H1 (cell line): ENCODE results near the gene MSH4. TPM values are rescaled to one million over a fixed set of nuclear protein-coding genes. Genes with fewer than 3 reads are reported as not detected.

Experiments used
- CTCF ChIA-PET: fragments of 300-600 bp; sonication (Branson Sonifier 250); formaldehyde crosslinking; loops from one replicate; lab custom pipeline; 2021; ENCODE audit not compliant: partially characterized antibody; lab: Charles Lee
- POLR2A ChIA-PET: fragments of 300-600 bp; sonication (Branson Sonifier 250); formaldehyde crosslinking; loops from one replicate; lab custom pipeline; 2021; ENCODE audit warnings: inconsistent platforms; ENCODE audit not compliant: partially characterized antibody; lab: Charles Lee
- DNase-seq, 2 experiments: peaks; one replicate each; pipeline versions ENCODE4 v3.0.0 to v3.0.0-alpha.2; 2010 to 2022; ENCODE audit warnings: low spot score in 2 of 2, low read depth in 1 of 2, mixed read lengths in 1 of 2
- FAIRE-seq: peaks from 2 replicates; lab custom pipeline; 2011; peaks lifted over from hg19 to GRCh38; lab: Jason Lieb, UNC
- H2AFZ ChIP-seq: 2 replicates; pipeline ENCODE4 v1.8.1; 2012; ENCODE audit warnings: low read length, inconsistent platforms
- H2AK5ac ChIP-seq: 2 replicates; pipeline ENCODE4 v1.6.1; 2013; ENCODE audit warnings: low read depth, low read length
- H2BK120ac ChIP-seq: replicated peaks from 2 replicates; pipeline ENCODE3; 2013; ENCODE audit warnings: low read depth, low read length, inconsistent platforms
- H2BK12ac ChIP-seq: 2 replicates; pipeline ENCODE4 v1.6.1; 2013; ENCODE audit warnings: low read depth, low read length
- H2BK15ac ChIP-seq: 2 replicates; pipeline ENCODE4 v1.6.1; 2013; ENCODE audit warnings: low read length
- H2BK20ac ChIP-seq: 2 replicates; pipeline ENCODE4 v1.6.1; 2013; ENCODE audit warnings: low read length
- H2BK5ac ChIP-seq: 2 replicates; pipeline ENCODE4 v1.6.1; 2013; ENCODE audit warnings: low read depth, low read length
- H3K14ac ChIP-seq: 2 replicates; pipeline ENCODE4 v1.6.1; 2013; ENCODE audit warnings: inconsistent platforms; ENCODE audit not compliant: insufficient read length
- H3K18ac ChIP-seq: 2 replicates; pipeline ENCODE4 v1.6.1; 2013; ENCODE audit warnings: low read length; ENCODE audit errors: extremely low read depth
- H3K23ac ChIP-seq: 2 replicates; pipeline ENCODE4 v1.6.1; 2013; ENCODE audit warnings: inconsistent platforms; ENCODE audit not compliant: insufficient read length
- H3K23me2 ChIP-seq: 2 replicates; pipeline ENCODE4 v1.6.1; 2013; ENCODE audit warnings: low read depth, low read length
- H3K27ac ChIP-seq: 2 replicates; pipeline ENCODE4 v1.6.1; 2011; ENCODE audit warnings: low read depth, low read length, inconsistent platforms
- H3K27me3 ChIP-seq, 4 experiments: replicated peaks in 1 of 4; 1 replicate in 1 of 4; 2 replicates in 3 of 4; pipeline versions ENCODE4 v1.6.1 to v1.8.1; 2011 to 2013; ENCODE audit warnings: low read length in 3 of 4, mild to moderate bottlenecking in 3 of 4, inconsistent platforms in 2 of 4, mixed read lengths in 2 of 4, moderate library complexity in 1 of 4; ENCODE audit not compliant: control insufficient read depth in 3 of 4, insufficient read depth in 3 of 4; ENCODE audit errors: extremely low read depth in 1 of 4
- H3K36me3 ChIP-seq, 4 experiments: 2 replicates each; pipeline versions ENCODE4 v1.6.1 to v1.8.1; 2011 to 2013; ENCODE audit warnings: mild to moderate bottlenecking in 4 of 4, low read length in 3 of 4, moderate library complexity in 2 of 4, control low read depth in 1 of 4, inconsistent platforms in 1 of 4; ENCODE audit not compliant: insufficient read depth in 4 of 4, control insufficient read depth in 2 of 4
- H3K4ac ChIP-seq: replicated peaks from 2 replicates; pipeline ENCODE3; 2013; ENCODE audit warnings: low read length, low read depth, mixed read lengths, inconsistent platforms; ENCODE audit not compliant: insufficient read length
- H3K4me1 ChIP-seq, 4 experiments: replicated peaks in 1 of 4; 1 replicate in 1 of 4; 2 replicates in 3 of 4; pipeline versions ENCODE4 v1.6.1 to v1.8.1; 2011 to 2013; ENCODE audit warnings: low read length in 3 of 4, inconsistent platforms in 2 of 4, mixed read lengths in 1 of 4; ENCODE audit not compliant: insufficient read depth in 4 of 4, control insufficient read depth in 3 of 4
- H3K4me2 ChIP-seq, 2 experiments: 2 replicates each; pipeline versions ENCODE4 v1.6.1 to v1.8.1; 2011 to 2013; ENCODE audit warnings: low read depth in 2 of 2, low read length in 2 of 2, control low read depth in 1 of 2, inconsistent platforms in 1 of 2, mild to moderate bottlenecking in 1 of 2; ENCODE audit not compliant: insufficient read depth in 1 of 2
- H3K4me3 ChIP-seq, 4 experiments: fragments of 200-600, 300-600 bp in 1 of 4; sonication (generic), shearing (Covaris generic), sonication (Bioruptor Twin) in 1 of 4; 2 replicates each; pipeline versions ENCODE4 v1.5.1 to v1.8.1; 2011 to 2016; ENCODE audit warnings: low read length in 4 of 4, low read depth in 3 of 4, control low read depth in 2 of 4, inconsistent platforms in 2 of 4, mild to moderate bottlenecking in 2 of 4, mixed read lengths in 1 of 4, moderate library complexity in 1 of 4; ENCODE audit not compliant: insufficient read depth in 2 of 4; ENCODE audit errors: extremely low read depth in 1 of 4
- H3K56ac ChIP-seq: replicated peaks from 2 replicates; pipeline ENCODE3; 2013; ENCODE audit warnings: low read depth, mild to moderate bottlenecking, mixed read lengths, low read length, inconsistent platforms; ENCODE audit not compliant: insufficient read length
- H3K79me1 ChIP-seq: 2 replicates; pipeline ENCODE4 v1.6.1; 2013; ENCODE audit warnings: low read depth, low read length, control low read depth
- H3K79me2 ChIP-seq, 2 experiments: 2 replicates each; pipeline versions ENCODE4 v1.6.1 to v1.8.1; 2012 to 2013; ENCODE audit warnings: low read length in 2 of 2, mild to moderate bottlenecking in 2 of 2, inconsistent platforms in 1 of 2; ENCODE audit not compliant: insufficient read depth in 2 of 2, control insufficient read depth in 1 of 2
- H3K9ac ChIP-seq, 4 experiments: replicated peaks in 1 of 4; 1 replicate in 1 of 4; 2 replicates in 3 of 4; pipeline versions ENCODE4 v1.6.1 to v1.8.1; 2011 to 2013; ENCODE audit warnings: low read depth in 3 of 4, low read length in 3 of 4, control low read depth in 2 of 4, mild to moderate bottlenecking in 2 of 4, moderate library complexity in 2 of 4, inconsistent platforms in 1 of 4; ENCODE audit errors: extremely low read depth in 1 of 4
- H3K9me3 ChIP-seq, 2 experiments: 2 replicates each; pipeline versions ENCODE4 v1.6.1 to v1.8.1; 2012 to 2013; ENCODE audit warnings: mild to moderate bottlenecking in 2 of 2, moderate library complexity in 2 of 2, control low read depth in 1 of 2, inconsistent platforms in 1 of 2, low read depth in 1 of 2, low read length in 1 of 2, mixed read lengths in 1 of 2; ENCODE audit not compliant: insufficient read depth in 2 of 2
- H4K20me1 ChIP-seq, 2 experiments: replicated peaks in 1 of 2; 2 replicates each; pipeline versions ENCODE3 to v1.8.1; 2011 to 2013; ENCODE audit warnings: inconsistent platforms in 2 of 2, low read length in 2 of 2, mild to moderate bottlenecking in 1 of 2; ENCODE audit not compliant: insufficient read depth in 2 of 2, control insufficient read depth in 1 of 2
- H4K5ac ChIP-seq: 2 replicates; pipeline ENCODE4 v1.6.1; 2013; ENCODE audit warnings: low read length, low read depth, mixed read lengths, inconsistent platforms; ENCODE audit not compliant: insufficient read length
- H4K8ac ChIP-seq: 2 replicates; pipeline ENCODE4 v1.8.0; 2013; ENCODE audit warnings: mild to moderate bottlenecking, moderate library complexity, low read length, inconsistent platforms; ENCODE audit not compliant: insufficient read depth; ENCODE audit errors: extremely low read depth
- H4K91ac ChIP-seq: replicated peaks from 2 replicates; pipeline ENCODE3; 2013; ENCODE audit warnings: low read length, mixed read lengths, inconsistent platforms; ENCODE audit not compliant: insufficient read length
- BRCA1 ChIP-seq: IDR thresholded peaks from 2 replicates; pipeline ENCODE4 v1.6.1; 2012; ENCODE audit warnings: low read depth, low read length, improper control_type of control experiment
- CHD1 ChIP-seq: IDR thresholded peaks from 2 replicates; pipeline ENCODE4 v1.6.1; 2012; ENCODE audit warnings: low read depth, low read length, improper control_type of control experiment
- EP300 ChIP-seq, 2 experiments: IDR thresholded peaks; 1 replicate in 1 of 2; 2 replicates in 1 of 2; pipeline ENCODE4 v1.6.1; 2011 to 2012; ENCODE audit warnings: low read depth in 2 of 2, low read length in 2 of 2, mild to moderate bottlenecking in 2 of 2, borderline replicate concordance in 1 of 2, inconsistent platforms in 1 of 2, moderate library complexity in 1 of 2
- RNF2 ChIP-seq: fragments of 200-900, 300-1000 bp; sonication (generic); IDR thresholded peaks from 2 replicates; pipeline ENCODE4 v1.7.1; 2016; ENCODE audit warnings: borderline replicate concordance, low read depth, mild to moderate bottlenecking, antibody characterized with exemption, low read length; ENCODE audit not compliant: poor library complexity, severe bottlenecking; ENCODE audit errors: missing control alignments
- SP1 ChIP-seq: IDR thresholded peaks from 2 replicates; pipeline ENCODE4 v1.6.1; 2011; ENCODE audit warnings: low read depth, low read length
- WGBS, 2 experiments: shearing (Covaris generic) in 1 of 2; methylation state at CpG; one replicate each; pipeline versions ENCODE4 v1.1.6 to v1.1.7; 2013 to 2015; ENCODE audit warnings: low lambda C conversion rate in 2 of 2, mixed read lengths in 2 of 2, inconsistent platforms in 1 of 2, low coverage in 1 of 2, missing lambda C conversion rate in 1 of 2; ENCODE audit not compliant: insufficient replicate concordance in 2 of 2, insufficient coverage in 1 of 2, insufficient read length in 1 of 2; ENCODE audit errors: extremely low coverage in 1 of 2, missing lambda C conversion rate in 1 of 2; 5-methylcytosine and 5-hydroxymethylcytosine counted together
- polyA plus RNA-seq, 7 experiments: library from polyadenylated mRNA; depleted of rRNA in 3 of 7; stranded (reverse) in 5 of 7; unstranded in 2 of 7; fragments of >200 nt in 5 of 7; fragments of 200-250 nt in 2 of 7; gene quantifications; 1 replicate in 5 of 7; 2 replicates in 1 of 7; 4 replicates in 1 of 7; pipeline versions ENCODE4 v1.2.1 to v1.2.3, GENCODE V29; 2011 to 2013; ENCODE audit warnings: missing spikeins in 2 of 7, mixed read lengths in 2 of 7
- total RNA-seq: library from RNA; stranded (reverse); fragmentation: NEBNext Ultra II Directional; extraction: Animal tissue kit (Norgen Biotek cat#: 25700); gene quantifications from 2 replicates; pipeline ENCODE4 v1.2.1, GENCODE V29; 2021

MSH4 gene
- total and polyA plus RNA-seq, 2 of the 8 experiments (the other 6 are each of a cell fraction or from before 2014, with no cell fraction given), result 0.03 to 0.22 TPM

- Histone ChIP-seq H3K23me2 (no peaks in the 10 kb centered on the region), H4K5ac (no peak overlapping the region), H4K91ac (no peak overlapping the region), H3K56ac (no peak overlapping the region), H4K20me1 (no peaks in the 10 kb centered on the region), H3K9me3 (no peaks in the 10 kb centered on the region), H2BK120ac (no peak overlapping the region), H2AFZ (no peak overlapping the region), H2BK15ac (no peak overlapping the region), H3K18ac (no peak overlapping the region), H3K27me3 (no peaks in the 10 kb centered on the region), H3K9ac (no peak overlapping the region), H3K23ac (no peak overlapping the region), H3K4ac (no peak overlapping the region), H2BK5ac (no peak overlapping the region), H3K79me1 (no peaks in the 10 kb centered on the region), H3K14ac (no peak overlapping the region), H2BK12ac (no peak overlapping the region), H2AK5ac (no peak overlapping the region), H3K4me1 (no peaks in the 10 kb centered on the region), H4K8ac (no peak overlapping the region), H3K36me3 (no peaks in the 10 kb centered on the region), H3K4me3 (no peak overlapping the region), H2BK20ac (no peak overlapping the region), H3K4me2 (no peak overlapping the region), H3K27ac (no peak overlapping the region), H3K79me2 (no peaks in the 10 kb centered on the region)
- WGBS, 2 experiments, result 87% methylated on average over 2 of the region's 2 CpGs; no CpG with 5 or more reads in 1 of the 2 experiments
- ChIA-PET CTCF (no interaction called here), POLR2A (no interaction called here)
- FAIRE-seq, result no peak
- no peak for DNase-seq
- TF ChIP-seq BRCA1 (no peak), RNF2 (no peak), EP300 (IDR thresholded peaks at IDR 0.05; ENCODE audit: borderline replicate concordance in 1 of 2, low read depth in 2 of 2, low read length in 2 of 2) (no peak), SP1 (no peak), CHD1 (no peak)
Observed at GRCh38 chr1:75855010-75855409, 58.3 kb downstream of the MSH4 start.
